ENCODE data around the gene PLXNA4.

DNA sequence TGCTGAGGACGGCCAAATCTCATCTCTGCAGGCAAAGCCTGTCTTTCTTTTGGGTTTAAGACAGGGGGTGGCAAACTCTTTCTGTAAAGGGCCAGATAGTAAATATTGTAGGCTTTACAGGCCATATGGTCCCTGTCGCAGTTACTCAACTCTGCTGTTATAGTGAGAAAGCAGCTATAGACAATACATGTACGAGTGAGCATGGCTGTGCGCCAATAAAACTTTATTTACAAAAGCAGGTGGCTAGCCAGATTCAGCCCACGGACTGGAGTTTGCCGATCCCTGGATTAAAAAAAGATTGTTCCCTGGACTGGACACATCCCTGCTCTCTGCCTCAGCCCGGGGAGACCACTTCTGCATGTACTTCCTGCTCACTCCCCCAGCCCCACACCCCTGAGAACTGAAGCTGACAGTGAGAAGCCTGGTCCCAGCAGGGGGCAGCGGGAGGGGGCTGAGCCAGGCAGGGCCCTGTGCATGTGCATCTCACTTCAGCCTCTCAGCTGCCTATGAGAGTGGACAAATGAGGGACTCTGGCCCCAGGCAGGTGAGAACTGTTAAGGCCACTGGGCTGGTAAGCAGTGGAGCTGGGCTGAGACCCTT lies 392.4 kb downstream of the PLXNA4 start:
- no peak for TF ChIP-seq CTCF (IDR thresholded peaks at IDR 0.05)
- no peak for TF ChIP-seq POLR2A (IDR thresholded peaks at IDR 0.05)
